H9 (cell line): ENCODE data around the gene ZFAND3. TPM values are rescaled to one million over a fixed set of nuclear protein-coding genes. Genes with fewer than 3 reads are reported as not detected.

Experiments used
- DNase-seq: peaks from one replicate; pipeline ENCODE4 v3.0.0-alpha.2; 2017
- H2AFZ ChIP-seq: one replicate; pipeline ENCODE4 v1.6.1; 2013; ENCODE audit warnings: mild to moderate bottlenecking, low read length, control low read depth, moderate library complexity
- H2AK5ac ChIP-seq: 2 replicates; pipeline ENCODE4 v1.6.1; 2013; ENCODE audit warnings: low read length, control low read depth, mixed read lengths; ENCODE audit not compliant: insufficient read length
- H2BK120ac ChIP-seq: one replicate; pipeline ENCODE4 v1.6.1; 2013; ENCODE audit warnings: low read depth, mild to moderate bottlenecking, low read length, control low read depth, inconsistent platforms; ENCODE audit not compliant: poor library complexity, severe bottlenecking
- H2BK12ac ChIP-seq: 2 replicates; pipeline ENCODE4 v1.6.1; 2013; ENCODE audit warnings: low read length, control low read depth, mixed read lengths, low read depth; ENCODE audit not compliant: insufficient read length
- H2BK15ac ChIP-seq: 2 replicates; pipeline ENCODE4 v1.6.1; 2013; ENCODE audit warnings: low read depth, low read length, control low read depth
- H2BK20ac ChIP-seq: one replicate; pipeline ENCODE4 v1.6.1; 2013; ENCODE audit warnings: low read depth, mild to moderate bottlenecking, low read length, control low read depth, inconsistent platforms; ENCODE audit not compliant: poor library complexity, severe bottlenecking
- H2BK5ac ChIP-seq: 2 replicates; pipeline ENCODE4 v1.6.1; 2013; ENCODE audit warnings: low read length, control low read depth, mixed read lengths; ENCODE audit not compliant: insufficient read length
- H3K14ac ChIP-seq: 2 replicates; pipeline ENCODE4 v1.6.1; 2013; ENCODE audit warnings: low read length, control low read depth; ENCODE audit not compliant: insufficient read depth
- H3K18ac ChIP-seq: 2 replicates; pipeline ENCODE4 v1.6.1; 2013; ENCODE audit warnings: low read depth, mild to moderate bottlenecking, mixed read lengths, low read length, control low read depth; ENCODE audit not compliant: insufficient read length
- H3K23ac ChIP-seq: 2 replicates; pipeline ENCODE4 v1.6.1; 2013; ENCODE audit warnings: low read length, control low read depth, mixed read lengths, low read depth; ENCODE audit not compliant: insufficient read length
- H3K23me2 ChIP-seq: 2 replicates; pipeline ENCODE4 v1.6.1; 2013; ENCODE audit warnings: low read depth, mild to moderate bottlenecking, mixed read lengths, low read length, control low read depth; ENCODE audit not compliant: insufficient read length, poor library complexity, severe bottlenecking
- H3K27ac ChIP-seq: 2 replicates; pipeline ENCODE4 v1.5.1; 2013; ENCODE audit warnings: low read length, control low read depth, mixed read lengths, low read depth; ENCODE audit not compliant: insufficient read length
- H3K27me3 ChIP-seq: 2 replicates; pipeline ENCODE4 v1.6.1; 2013; ENCODE audit warnings: low read length, control low read depth, inconsistent platforms; ENCODE audit not compliant: insufficient read depth
- H3K4ac ChIP-seq: 2 replicates; pipeline ENCODE4 v1.6.1; 2013; ENCODE audit warnings: low read depth, mild to moderate bottlenecking, control low read depth, inconsistent platforms, low read length, moderate library complexity
- H3K4me1 ChIP-seq: 2 replicates; pipeline ENCODE4 v1.6.1; 2013; ENCODE audit warnings: low read length, control low read depth, inconsistent platforms; ENCODE audit not compliant: insufficient read depth
- H3K4me2 ChIP-seq: 2 replicates; pipeline ENCODE4 v1.6.1; 2013; ENCODE audit warnings: low read length, control low read depth, mixed read lengths; ENCODE audit not compliant: insufficient read length, insufficient read depth
- H3K56ac ChIP-seq: 2 replicates; pipeline ENCODE4 v1.6.1; 2013; ENCODE audit warnings: low read depth, mild to moderate bottlenecking, mixed read lengths, low read length, control low read depth; ENCODE audit not compliant: insufficient read length
- H3K79me1 ChIP-seq: 2 replicates; pipeline ENCODE4 v1.6.1; 2013; ENCODE audit warnings: low read depth, mild to moderate bottlenecking, moderate library complexity, low read length, control low read depth, inconsistent platforms; ENCODE audit not compliant: insufficient read depth, poor library complexity, severe bottlenecking
- H3K79me2 ChIP-seq: 2 replicates; pipeline ENCODE4 v1.6.1; 2013; ENCODE audit warnings: low read length, control low read depth, inconsistent platforms; ENCODE audit not compliant: insufficient read depth
- H3K9ac ChIP-seq: 2 replicates; pipeline ENCODE4 v1.6.1; 2013; ENCODE audit warnings: low read length, control low read depth, mixed read lengths; ENCODE audit not compliant: insufficient read length; ENCODE audit errors: extremely low read depth
- H3K9me3 ChIP-seq: one replicate; pipeline ENCODE4 v1.6.1; 2013; ENCODE audit warnings: low read depth, low read length, inconsistent platforms; ENCODE audit not compliant: control insufficient read depth
- H3T11ph ChIP-seq: one replicate; pipeline ENCODE4 v1.6.1; 2013; ENCODE audit warnings: mild to moderate bottlenecking, low read length, control low read depth, inconsistent platforms
- H4K20me1 ChIP-seq: one replicate; pipeline ENCODE4 v1.6.1; 2013; ENCODE audit not compliant: control insufficient read depth, insufficient read length, insufficient read depth
- H4K5ac ChIP-seq: 2 replicates; pipeline ENCODE4 v1.6.1; 2013; ENCODE audit warnings: low read depth, mild to moderate bottlenecking, mixed read lengths, low read length, control low read depth; ENCODE audit not compliant: insufficient read length
- H4K8ac ChIP-seq: replicated peaks from 2 replicates; pipeline ENCODE4 v1.6.1; 2013; ENCODE audit warnings: low read length, control low read depth, mixed read lengths, low read depth; ENCODE audit not compliant: insufficient read length
- H4K91ac ChIP-seq: 2 replicates; pipeline ENCODE4 v1.6.1; 2013; ENCODE audit warnings: low read depth, mild to moderate bottlenecking, moderate library complexity, mixed read lengths, low read length, control low read depth; ENCODE audit not compliant: insufficient read length
- H3K27ac Mint-ChIP-seq, 3 experiments: 2 replicates in 2 of 3; 3 replicates in 1 of 3; pipeline ENCODE4 v1.8.0; 2020 to 2021; ENCODE audit warnings: mixed read lengths in 3 of 3, mild to moderate bottlenecking in 1 of 3, moderate library complexity in 1 of 3
- H3K27me3 Mint-ChIP-seq: 2 replicates; pipeline ENCODE4 v1.8.0; 2021; ENCODE audit warnings: low read depth, mild to moderate bottlenecking, moderate library complexity, mixed read lengths
- H3K36me3 Mint-ChIP-seq, 3 experiments: 2 replicates in 2 of 3; 3 replicates in 1 of 3; pipeline ENCODE4 v1.8.0; 2020 to 2021; ENCODE audit warnings: low read depth in 3 of 3, mixed read lengths in 3 of 3; ENCODE audit not compliant: insufficient read depth in 1 of 3
- H3K4me1 Mint-ChIP-seq, 2 experiments: 2 replicates each; pipeline ENCODE4 v1.8.0; 2020; ENCODE audit warnings: mixed read lengths in 2 of 2
- H3K4me3 Mint-ChIP-seq, 2 experiments: 2 replicates in 1 of 2; 3 replicates in 1 of 2; pipeline ENCODE4 v1.8.0; 2020 to 2021; ENCODE audit warnings: mild to moderate bottlenecking in 2 of 2, mixed read lengths in 2 of 2, moderate library complexity in 1 of 2
- H3K9me3 Mint-ChIP-seq, 2 experiments: 2 replicates in 1 of 2; 3 replicates in 1 of 2; pipeline ENCODE4 v1.8.0; 2020; ENCODE audit warnings: mild to moderate bottlenecking in 2 of 2, mixed read lengths in 2 of 2, moderate library complexity in 1 of 2
- WGBS: extraction: QIAGEN DNeasy Blood & Tissue Kit; methylation state at CpG from one replicate; pipeline ENCODE4 v1.1.7; 2013; ENCODE audit warnings: missing lambda C conversion rate, low lambda C conversion rate, mixed read lengths; ENCODE audit not compliant: insufficient read length; ENCODE audit errors: extremely low coverage; 5-methylcytosine and 5-hydroxymethylcytosine counted together
- total RNA-seq: library from RNA; stranded (reverse); gene quantifications from 2 replicates; pipeline ENCODE4 v1.2.1, GENCODE V29; 2021
- TF ChIP-seq, protein P1 (sequence below): fragments of 200-600 bp; sonication (generic); conservative IDR thresholded peaks from 3 replicates; pipeline ENCODE4 v1.8.0; 2021; ENCODE audit warnings: antibody characterized with exemption, mild to moderate bottlenecking

The ZFAND3 gene
- total RNA-seq, 1 experiment from 2014 or later = 57.7 TPM

- H3K79me2 ChIP-seq = no peaks in the 10 kb centered on the region; the same call in 1 of the 2 replicates
- H3K23me2 ChIP-seq = no peaks in the 10 kb centered on the region
- no peak overlapping the region for H2AFZ ChIP-seq
- TF ChIP-seq, protein P1, sequence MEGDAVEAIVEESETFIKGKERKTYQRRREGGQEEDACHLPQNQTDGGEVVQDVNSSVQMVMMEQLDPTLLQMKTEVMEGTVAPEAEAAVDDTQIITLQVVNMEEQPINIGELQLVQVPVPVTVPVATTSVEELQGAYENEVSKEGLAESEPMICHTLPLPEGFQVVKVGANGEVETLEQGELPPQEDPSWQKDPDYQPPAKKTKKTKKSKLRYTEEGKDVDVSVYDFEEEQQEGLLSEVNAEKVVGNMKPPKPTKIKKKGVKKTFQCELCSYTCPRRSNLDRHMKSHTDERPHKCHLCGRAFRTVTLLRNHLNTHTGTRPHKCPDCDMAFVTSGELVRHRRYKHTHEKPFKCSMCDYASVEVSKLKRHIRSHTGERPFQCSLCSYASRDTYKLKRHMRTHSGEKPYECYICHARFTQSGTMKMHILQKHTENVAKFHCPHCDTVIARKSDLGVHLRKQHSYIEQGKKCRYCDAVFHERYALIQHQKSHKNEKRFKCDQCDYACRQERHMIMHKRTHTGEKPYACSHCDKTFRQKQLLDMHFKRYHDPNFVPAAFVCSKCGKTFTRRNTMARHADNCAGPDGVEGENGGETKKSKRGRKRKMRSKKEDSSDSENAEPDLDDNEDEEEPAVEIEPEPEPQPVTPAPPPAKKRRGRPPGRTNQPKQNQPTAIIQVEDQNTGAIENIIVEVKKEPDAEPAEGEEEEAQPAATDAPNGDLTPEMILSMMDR = no peak
- no peak overlapping the region for H4K8ac ChIP-seq
- H3K23ac ChIP-seq = no peak overlapping the region
- no peak overlapping the region for H4K5ac ChIP-seq
- no peak overlapping the region for H2AK5ac ChIP-seq
- peaks cover 3% of the 10 kb centered on the region for H4K20me1 ChIP-seq
- no peak overlapping the region for H2BK20ac ChIP-seq
- H3K14ac ChIP-seq = no peak overlapping the region
- Mint-ChIP-seq H3K27ac (no peak overlapping the region), H3K27me3 (no peaks in the 10 kb centered on the region), H3K4me3 (no peak overlapping the region), H3K4me1 (peaks cover 15 to 17% of the 10 kb centered on the region in 2 experiments), H3K36me3 (no peaks in the 10 kb centered on the region), H3K9me3 (no peaks in the 10 kb centered on the region)
- no peak overlapping the region for H3K4me2 ChIP-seq
- no peak for DNase-seq
- H2BK15ac ChIP-seq = no peak overlapping the region
- no peak overlapping the region for H3T11ph ChIP-seq
- H3K56ac ChIP-seq = no peak overlapping the region
- H2BK12ac ChIP-seq = no peak overlapping the region
- peaks cover 3% of the 10 kb centered on the region for H3K79me1 ChIP-seq
- no peak overlapping the region for H3K4ac ChIP-seq
- H3K27me3 ChIP-seq = no peaks in the 10 kb centered on the region
- H3K4me1 ChIP-seq = no peaks in the 10 kb centered on the region; the same call in 1 of the 2 replicates
- H3K9me3 ChIP-seq = no peaks in the 10 kb centered on the region
- H3K9ac ChIP-seq = no peak overlapping the region
- no peak overlapping the region for H3K27ac ChIP-seq
- no peak overlapping the region for H2BK5ac ChIP-seq
- WGBS = no CpG with 5 or more reads among the region's 2 CpGs
- H4K91ac ChIP-seq = no peak overlapping the region
- no peak overlapping the region for H2BK120ac ChIP-seq
- H3K18ac ChIP-seq = no peak overlapping the region
Measured at GRCh38 chr6:37988127-37988526, 168.6 kb downstream of the ZFAND3 start.
